C4-2B (cell line): ENCODE data around the gene KIF23.

Experiments used
- ZFX ChIP-seq: fragments of 450-650 bp; IDR thresholded peaks from 2 replicates; pipeline ENCODE4 v1.6.1; 2017
- TF ChIP-seq, protein P1 (sequence below): fragments of 450-650 bp; conservative IDR thresholded peaks from 2 replicates; pipeline ENCODE4 v1.5.1; 2017; ENCODE audit warnings: mild to moderate bottlenecking

DNA sequence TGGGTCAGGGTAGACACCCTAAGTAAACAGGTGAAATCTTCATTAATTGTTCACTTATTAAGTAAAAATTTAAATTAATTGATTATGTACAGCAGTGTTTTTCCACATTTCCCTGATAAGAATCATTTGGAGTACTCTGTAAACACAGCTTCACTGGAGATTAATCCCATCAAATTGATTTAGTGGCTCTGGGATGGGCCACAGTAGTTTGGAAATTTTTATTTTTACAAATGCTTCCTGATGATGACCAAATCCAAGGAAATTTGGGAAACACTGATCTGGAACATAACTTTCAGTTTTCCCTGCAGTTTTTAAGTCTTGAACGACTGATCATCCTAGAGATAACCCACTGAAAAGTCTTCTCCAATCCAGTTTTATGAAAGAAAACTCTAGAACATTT is 19.7 kb downstream of the KIF23 start:
- TF ChIP-seq, protein P1, sequence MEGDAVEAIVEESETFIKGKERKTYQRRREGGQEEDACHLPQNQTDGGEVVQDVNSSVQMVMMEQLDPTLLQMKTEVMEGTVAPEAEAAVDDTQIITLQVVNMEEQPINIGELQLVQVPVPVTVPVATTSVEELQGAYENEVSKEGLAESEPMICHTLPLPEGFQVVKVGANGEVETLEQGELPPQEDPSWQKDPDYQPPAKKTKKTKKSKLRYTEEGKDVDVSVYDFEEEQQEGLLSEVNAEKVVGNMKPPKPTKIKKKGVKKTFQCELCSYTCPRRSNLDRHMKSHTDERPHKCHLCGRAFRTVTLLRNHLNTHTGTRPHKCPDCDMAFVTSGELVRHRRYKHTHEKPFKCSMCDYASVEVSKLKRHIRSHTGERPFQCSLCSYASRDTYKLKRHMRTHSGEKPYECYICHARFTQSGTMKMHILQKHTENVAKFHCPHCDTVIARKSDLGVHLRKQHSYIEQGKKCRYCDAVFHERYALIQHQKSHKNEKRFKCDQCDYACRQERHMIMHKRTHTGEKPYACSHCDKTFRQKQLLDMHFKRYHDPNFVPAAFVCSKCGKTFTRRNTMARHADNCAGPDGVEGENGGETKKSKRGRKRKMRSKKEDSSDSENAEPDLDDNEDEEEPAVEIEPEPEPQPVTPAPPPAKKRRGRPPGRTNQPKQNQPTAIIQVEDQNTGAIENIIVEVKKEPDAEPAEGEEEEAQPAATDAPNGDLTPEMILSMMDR, result no peak
- no peak for TF ChIP-seq ZFX
